T-helper 1 cell (primary cell): ENCODE measurements around the gene ANGEL1.
A peak's percentile ranks its signal among the peaks of the same experiment; 100 is the strongest.

Source experiments
- DNase-seq, 5 donors: peaks; one replicate each; pipeline ENCODE4 v3.0.0-alpha.2; 2012 to 2020

ANGEL1 gene

DNA sequence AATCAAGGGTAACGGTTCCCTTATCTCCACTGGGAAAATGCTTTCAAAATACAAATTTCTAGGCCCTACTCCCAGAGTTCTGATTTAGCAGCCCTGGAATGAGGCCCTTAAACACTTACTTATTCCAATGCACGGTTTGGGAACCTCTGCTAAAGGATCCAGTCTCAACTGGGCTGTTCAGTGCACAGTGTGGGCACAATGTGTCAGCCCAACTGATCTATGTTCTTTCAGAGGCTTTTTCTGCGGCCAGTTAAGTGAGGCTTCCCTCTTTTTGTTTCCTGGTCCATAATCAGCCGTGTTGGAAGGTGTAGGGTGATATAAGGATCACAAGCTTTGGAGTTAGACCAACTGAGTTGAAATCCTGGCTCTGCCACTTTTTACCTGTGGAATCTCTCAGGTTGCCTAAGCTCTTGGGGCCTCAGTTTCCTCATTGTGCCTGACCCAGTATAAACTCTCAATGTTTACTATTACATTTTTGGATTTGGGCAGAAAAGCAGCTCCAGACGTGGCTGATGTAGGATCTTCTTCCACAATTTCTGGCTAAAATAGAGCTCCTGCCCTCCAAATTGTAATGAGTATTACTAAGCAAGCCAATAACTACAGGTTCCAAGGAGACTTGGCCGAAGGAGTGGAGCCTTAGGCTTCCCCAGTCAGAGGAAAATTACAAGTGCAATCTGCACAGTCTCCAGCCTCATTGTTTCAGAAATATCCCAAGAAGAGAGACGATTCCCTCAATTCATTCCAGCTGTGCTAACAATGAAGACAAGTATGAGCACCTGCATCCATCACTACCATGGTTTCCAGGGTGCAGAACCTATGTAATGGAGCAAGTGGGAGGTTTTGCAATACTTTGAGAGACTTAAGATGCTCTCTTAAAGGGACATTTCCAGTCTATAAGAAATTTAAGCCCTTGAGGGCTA, 2.3 kb upstream of the ANGEL1 start:
- DNase-seq = no peak

DNA sequence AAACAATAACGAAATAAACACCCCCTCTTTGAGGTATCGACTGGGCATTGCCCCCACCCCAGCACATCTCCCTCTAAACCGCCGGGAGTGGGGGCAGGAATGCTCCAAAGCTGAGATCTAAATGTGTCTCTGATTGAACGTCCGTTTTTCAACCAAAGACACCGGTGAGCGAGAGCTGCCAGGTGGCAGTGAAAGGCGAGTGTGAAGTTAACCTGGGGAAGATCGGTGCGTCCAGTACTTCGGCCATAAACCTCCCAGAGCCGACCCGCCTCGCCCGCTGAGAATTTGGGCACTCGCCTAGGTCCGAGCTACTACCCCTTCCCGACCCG, 625 bp downstream of the ANGEL1 start:
- no peak for DNase-seq

DNA sequence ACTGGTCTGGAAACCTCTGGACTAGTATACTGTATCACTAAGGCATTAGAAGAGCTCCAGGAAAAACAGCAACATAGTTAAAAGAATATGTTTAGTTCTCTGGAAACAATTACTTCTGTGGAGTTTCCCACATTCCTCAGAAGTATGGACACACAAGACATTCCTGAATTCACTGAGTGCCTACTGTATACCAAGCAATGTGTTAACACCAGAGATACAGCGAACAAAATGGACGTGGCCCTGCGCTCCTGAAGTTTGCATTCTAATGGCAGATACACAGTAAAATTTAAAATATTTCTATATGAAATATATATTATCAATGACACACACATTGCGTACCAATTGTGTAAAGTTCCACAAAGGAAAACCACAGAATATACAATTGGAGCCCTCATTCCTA, 1.1 kb downstream of the ANGEL1 start:
- no peak for DNase-seq

DNA sequence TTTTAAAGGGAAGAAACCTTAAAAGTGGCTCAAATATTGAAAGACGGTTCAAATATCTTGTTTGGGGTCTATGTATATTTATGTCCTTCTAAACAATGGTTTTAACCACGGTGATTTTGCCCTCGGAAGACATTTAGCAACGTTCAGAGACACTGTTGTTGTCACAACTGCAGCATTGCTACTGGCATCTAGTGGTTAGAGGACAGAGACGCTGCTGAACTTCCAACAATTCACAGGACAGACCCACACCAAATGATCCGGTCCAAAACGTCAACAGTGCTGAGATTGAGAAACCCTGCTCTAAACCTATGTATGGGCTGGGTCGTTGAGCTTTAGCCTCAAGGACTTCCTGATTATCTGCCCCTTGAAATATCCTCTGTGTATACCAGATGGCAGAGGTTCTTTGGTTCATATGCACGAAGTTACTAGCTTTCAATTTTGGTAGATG, 1.7 kb downstream of the ANGEL1 start:
- peak in 1 of 5 donors; percentile 40 for DNase-seq

DNA sequence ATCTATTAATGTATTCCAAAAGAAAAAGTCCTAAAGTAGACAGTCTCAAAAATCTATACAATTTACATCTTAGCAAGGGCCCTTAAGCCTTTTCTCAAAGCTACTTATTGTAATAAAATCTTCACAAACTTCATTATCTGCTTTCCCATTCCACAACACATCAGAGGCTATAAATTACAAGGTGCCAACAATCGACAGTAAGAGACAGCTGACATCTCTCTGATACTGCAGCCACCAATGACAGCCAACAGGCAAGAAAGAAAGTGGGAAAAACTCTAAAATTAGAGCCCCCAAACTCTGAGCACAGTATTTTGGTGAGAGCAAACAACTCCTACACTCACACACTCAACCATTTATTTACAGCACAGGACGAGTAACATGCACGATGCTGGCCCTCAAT, 2.2 kb downstream of the ANGEL1 start:
- no peak for DNase-seq

DNA sequence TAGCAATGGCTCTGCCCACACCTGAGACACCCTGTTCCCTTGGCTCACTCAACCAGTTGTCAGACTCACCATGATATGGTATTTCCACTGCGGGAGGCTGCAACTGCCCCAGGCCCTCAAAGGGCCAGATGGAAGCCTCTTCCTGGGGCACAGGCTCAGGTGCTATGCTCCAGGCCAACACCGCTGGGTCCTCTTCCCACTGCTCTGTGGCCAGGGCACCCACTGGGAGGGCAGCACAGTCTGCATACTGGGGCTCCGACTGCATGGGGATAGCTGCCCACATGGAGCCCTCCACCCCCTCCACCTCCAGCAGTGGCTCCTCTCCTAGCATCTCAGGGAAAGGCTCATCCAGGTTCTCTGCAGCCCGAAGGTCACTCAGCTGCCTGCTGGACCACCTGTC, 3.7 kb downstream of the ANGEL1 start:
- no peak for DNase-seq

DNA sequence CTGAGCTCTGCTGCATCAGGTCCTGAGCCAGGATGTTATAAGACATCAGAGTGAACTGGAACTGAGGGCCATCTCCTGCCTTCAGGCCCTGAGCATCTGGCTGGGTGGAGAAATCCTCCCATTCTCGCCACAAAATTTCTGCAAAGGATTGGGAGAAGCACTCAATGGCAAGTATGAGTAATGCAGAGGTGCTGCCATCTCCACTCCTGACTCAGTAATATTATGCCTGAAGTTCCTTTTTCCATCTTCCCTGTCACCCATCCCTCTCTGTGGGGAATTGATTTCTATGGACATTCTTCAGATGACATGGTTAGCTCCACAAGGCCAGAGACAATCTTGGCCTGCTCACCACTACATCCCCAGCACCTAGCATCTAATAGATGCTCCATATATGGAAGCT, 4.7 kb downstream of the ANGEL1 start:
- DNase-seq = no peak

DNA sequence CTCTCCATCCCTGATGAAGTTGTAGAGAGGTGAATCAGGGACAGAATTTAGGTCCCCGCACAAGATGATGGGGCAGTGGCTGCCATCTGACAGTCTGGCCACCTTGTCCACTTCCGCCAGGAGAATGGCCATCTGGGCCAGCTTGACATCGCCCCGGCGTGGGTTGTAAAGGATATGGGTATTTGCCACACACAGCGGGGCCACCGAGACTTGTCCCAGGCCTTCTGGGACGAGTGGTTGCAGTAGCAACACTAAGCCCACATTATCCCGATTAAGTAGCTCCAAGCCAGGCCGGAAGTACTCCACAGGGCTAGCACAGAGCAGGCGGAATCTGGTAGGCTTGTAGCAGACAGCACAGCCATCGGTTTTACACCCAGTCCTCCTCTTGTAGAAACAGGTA, 6.2 kb downstream of the ANGEL1 start:
- no peak for DNase-seq

DNA sequence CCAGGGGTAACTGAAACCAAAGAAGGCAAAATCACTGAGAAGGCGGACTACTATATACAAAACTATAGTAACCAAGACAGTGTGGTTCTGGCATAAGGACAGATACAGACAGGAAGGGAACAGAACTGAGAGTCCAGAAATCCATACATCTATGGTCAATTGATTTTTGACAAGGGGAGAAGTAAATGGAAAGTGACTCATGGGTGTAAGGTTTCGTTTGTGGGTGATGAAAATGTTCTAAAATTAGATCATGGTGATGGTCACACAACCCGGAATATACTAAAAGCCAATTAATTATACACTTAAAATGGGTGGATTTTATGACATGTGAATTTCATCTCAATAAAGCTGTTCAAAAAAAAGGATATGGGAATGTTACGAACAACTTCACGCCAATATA, 18.7 kb downstream of the ANGEL1 start:
- no peak for DNase-seq

DNA sequence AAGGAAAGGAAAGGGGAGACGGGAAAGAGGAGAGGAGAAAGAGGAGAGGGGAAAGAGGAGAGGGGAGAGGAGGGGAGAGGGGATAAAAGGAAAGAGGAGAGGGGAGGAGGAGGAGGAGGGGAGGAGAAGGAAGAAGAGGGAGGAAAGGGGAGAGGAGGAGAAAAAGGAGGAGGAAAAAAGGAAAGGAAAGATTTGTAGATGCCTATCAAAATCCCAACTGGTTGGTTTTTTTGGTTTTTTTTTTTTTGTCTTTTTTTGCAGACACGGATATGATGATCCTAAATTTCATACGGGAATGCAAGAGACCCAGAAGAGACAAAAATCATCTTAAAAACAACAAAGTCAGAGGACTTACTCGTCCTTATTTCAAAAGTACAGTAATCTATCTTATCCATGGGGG, 19.4 kb downstream of the ANGEL1 start:
- DNase-seq = no peak

DNA sequence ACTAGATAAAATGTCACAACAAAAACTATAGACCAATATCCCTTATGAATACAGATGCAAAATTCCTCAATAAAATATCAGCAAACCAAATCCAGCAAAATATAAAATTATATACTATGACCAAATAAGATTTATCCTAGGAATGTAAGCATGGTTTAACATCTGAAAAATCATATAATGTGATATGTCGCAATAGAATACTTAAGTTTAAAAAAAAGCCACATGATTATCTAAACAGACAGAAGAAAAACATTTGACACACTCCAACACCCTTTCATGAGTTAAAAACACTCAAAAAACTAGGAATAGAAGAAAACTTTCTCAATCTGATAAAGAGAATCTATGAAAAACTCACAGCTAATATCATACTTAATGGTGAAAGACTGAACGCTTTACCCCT, 20.3 kb downstream of the ANGEL1 start:
- DNase-seq = no peak

DNA sequence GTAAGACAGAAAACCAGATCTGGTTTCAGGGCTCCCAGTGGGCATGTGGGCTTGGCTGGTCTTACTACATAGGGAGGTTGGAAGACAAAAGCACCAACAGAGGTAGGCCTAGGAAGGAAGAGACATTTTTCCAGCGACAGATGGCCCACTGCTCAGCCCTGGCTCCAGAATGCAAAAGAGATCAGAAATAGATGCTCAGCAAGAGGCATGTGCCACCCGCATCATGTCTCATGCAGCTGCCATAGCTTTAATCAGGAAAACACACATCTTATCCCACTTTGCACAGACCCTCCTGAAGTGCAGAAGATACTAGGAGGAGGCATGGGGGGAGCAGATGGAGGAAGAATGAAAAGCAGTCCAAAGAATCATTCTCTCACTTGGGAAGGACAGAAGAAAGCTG, 26.1 kb downstream of the ANGEL1 start:
- no peak for DNase-seq

DNA sequence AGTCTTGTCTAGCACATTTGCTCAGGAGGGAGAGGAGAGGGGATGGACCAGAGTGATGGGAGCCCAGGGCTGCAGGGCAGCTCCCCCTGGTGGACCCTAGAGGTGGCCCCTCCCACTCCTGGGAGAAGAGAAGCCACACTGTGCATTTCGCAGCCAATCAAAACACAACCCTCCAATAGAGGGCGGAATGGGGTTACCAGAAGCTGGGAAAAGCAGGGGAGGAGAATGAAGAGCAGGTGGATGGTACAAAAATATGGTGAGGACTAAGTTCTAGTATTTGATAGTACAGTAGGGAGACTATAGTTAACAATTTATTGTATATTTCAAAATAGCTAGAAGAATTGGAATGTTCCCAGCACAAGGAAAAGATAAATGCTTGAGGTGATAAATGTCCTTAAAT, 27.8 kb downstream of the ANGEL1 start:
- DNase-seq = peak; percentile 26 to 54 (median 42)

DNA sequence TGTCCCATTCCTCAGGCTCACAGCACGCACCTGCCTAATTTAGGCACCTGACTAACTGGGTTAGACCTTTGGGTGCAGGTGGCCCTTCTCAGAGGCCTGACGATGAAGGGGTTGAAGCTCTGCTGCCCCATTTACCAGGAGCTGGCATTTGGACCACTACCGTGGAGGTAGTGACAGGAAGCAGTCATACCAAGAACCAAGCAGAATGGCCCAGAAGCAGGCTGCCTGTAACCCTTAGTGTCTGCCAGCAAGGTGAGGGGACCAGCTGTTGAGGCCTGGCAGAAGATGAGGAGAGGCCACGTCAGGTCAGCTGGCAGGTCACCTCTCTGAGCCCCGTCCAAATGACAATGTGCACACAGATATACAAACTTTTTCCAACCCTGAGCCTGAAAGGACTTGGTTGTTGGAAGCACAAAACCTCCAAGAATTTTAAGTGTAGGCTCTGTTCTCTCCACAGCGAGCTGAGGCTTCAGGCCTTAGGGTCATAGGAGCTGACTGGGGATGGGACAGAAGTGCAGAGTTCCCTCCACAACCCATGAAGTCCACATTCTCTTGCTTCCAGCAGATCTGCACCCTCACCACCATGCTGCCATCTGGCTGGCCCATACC, 28.3 kb downstream of the ANGEL1 start:
- no peak for DNase-seq

DNA sequence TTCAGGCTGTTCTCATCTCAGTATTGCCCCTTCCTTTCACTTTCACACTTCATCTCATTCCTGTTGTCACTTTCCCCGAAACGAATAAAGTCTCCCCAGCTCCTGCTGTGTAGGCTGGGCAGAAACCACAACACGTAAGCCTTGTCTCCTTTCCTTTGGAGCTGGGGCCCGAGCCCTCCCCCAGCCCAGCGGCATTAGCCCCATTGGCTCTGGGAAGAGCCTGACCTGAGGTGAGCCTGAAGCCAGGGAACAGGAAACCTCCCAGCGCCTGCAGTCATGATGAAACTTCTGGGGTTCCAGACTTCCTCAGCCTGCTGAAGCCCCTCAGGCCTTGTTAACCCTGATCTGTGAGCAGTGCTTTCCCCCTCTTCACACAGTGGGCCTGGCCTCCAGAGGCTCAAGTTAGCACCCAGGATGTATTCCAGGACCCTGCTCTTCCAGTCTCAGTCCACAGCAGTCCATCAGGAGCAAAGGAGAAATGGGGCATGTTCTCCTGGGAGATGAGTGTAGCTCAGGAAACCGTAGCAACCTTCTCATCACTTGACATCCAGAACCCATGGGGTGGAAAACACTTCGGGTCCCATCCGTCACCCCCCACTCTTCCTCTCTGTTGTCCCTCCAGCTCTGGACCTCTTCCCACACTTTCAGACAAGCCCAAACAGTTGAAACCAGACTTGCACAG, 29.7 kb downstream of the ANGEL1 start:
- DNase-seq = peak in 1 of 5 donors; percentile 36

DNA sequence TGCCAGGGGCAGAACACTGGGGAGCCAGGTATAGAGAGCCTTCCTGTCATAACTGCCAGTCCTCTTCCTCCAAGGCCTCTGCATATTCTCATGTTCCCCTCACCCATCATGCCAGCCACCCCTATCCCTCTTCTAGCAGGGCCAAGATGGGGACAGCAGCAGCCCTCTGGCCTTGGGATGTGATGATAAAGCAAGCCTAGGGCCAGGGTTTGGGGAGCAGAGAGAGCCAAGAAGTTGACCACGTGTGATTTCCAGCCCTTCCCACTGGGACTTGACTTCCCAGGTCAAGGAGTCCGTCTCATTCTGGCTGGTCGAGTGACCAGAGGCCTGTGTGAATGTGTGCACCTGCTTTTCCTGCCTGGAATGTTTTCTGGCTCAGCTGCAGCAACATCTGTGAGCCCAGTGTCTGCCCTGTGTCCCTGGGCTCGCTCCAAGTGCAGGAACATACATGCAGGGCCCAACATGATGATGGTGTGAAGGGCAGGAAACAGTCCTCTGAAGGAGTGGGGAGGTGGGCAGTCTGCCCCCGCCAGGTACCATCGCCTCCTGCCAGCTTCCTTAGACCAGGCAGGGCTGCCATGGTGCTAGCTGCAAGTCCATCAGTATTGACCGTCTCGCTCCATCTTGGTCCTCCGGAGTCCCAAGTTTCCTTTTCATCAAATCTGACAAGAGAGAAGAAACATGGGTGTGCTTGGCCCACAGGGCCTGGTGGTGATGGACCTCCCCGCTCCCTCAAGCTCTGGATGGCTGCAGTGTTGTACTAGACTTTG, 30.4 kb downstream of the ANGEL1 start:
- no peak for DNase-seq

DNA sequence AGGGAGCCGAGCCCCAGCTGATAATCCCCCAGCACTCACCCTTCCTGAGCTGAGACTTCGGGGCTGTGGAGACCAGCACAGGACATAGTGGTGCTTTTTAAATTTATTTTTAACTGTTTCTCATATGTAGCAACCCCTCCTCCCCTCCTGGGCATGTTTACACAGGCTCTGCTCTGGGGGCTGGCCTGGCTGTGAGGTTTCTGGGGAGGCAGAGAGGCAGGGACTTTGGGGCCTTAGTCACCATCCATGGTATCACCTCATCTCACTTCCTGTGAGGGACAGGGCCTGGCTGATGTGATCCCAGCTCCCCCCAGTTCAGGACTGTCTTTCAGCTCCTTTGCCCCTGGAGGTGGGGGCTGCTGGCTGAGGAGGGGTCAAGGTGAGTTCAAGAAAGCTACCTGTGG, 31.0 kb downstream of the ANGEL1 start:
- DNase-seq = no peak

DNA sequence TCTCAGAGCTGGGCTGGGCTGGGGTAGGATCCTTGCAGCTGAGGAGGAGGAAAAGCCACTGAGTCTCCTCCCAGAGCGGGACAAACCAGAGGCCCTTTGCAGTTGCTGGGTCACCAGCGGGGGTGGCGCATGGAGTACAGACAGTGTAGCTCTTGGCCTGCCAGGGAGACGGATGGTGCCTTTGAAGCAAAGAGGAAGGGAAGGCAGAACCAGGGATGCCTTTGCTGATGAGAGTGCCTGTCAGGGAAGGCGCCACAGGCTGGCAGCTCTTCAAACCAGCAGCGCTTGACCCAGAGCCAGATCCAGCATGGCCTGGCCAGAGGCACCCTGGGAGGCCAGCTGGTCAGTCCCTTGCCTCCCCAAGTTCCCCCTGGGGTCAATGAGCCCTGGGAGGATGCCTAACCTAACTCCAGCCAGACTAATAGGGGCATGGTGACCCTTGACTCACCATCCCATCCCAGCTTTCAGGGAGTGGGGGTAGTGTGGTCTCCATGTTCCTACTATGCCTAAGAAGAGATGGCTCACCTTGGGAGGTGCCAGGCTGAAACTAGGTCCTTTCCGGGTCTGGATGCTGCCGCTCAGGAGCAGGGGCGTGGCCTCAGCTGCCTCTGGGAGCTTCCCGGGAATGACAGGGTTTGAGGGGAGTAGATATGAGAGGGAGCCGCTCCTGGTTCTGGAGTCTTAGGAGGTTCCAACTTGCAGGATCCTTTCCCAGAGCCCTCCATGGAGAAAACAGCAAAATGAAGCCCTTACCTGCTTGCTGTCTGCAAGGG, 31.6 kb downstream of the ANGEL1 start:
- no peak for DNase-seq

DNA sequence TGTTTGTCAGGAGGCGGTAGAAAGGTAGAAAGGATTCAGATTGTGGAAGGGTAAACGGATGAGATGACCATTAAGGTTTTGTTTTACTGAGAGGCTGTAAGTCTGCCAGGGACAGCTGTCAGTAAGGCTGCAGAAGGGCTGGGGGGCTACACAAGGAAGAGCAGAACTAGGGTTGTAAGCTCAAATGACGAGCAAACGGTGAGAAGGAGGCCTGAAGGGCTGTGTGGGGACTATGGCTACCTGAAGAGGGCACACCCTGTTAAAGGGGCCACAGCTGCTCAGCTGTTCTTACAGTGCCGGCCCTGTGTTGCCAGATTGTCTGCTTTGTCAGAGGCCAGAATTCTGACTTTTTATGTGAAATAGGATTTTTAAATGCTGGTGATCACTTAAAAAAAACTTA, 32.3 kb downstream of the ANGEL1 start:
- DNase-seq = no peak

DNA sequence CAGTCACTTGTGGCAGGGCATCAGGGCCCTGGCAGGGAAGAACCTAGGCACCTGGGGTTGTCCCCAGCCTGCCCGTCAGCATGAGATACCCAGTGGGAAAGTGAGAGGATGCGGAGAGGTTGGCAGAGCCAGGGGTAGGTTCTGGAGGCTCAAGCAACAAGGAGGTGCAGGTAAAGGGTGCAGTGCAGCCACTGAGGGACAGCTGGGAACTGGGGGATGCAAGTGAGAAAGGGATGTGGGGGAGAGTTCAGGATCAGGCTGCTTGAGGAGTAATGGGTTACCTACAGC, 32.7 kb downstream of the ANGEL1 start:
- DNase-seq = no peak

DNA sequence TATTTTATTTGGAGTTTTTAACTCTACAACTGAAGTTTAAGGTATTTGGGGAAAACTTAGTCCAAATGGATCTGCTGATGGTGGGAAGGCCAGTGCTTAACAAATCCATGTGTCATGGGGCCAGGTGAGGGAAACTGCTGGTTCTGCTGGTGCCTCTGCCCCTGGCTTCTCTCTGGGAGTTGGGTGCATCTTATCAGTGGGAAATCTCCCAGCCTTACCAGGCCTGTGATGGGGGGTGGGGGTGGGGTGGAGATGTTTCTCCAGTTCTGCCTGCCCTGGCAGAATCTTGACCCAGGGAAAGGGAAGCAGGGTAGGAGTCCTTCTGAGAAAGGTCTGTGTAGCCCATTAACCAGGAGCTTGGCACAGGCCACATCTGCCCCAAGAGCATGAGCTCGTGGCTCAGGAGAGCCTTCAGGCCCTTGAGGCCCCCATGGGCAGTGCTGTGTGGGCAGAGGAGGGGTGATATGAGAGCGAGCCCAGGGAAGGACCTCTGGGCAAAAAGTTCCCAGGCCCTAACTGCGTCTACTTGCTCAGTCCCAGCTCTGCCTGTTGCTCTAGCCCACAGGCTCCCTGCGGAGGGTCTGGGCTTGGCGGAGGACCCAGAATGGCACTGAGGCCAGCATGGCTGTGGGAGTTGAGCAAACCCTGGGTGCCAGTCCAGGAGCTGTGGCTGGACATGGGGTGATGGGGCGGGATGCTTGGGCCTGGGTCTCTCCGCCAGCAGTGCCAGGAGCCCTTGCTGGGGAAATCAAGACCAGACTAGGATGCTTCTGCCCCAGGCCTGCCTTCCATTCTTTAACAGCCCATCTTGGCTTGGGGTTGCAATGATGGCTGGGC, 33.2 kb downstream of the ANGEL1 start:
- DNase-seq = no peak
